Mesenchymal stem cell (in vitro differentiated cells and primary cell): ENCODE results near the gene EPS8L2.

ENCODE experiments used
- DNase-seq: peaks from one replicate; pipeline ENCODE4 v3.0.0-alpha.2; 2013
- H2AFZ ChIP-seq: one replicate; pipeline ENCODE4 v1.6.1; 2013; ENCODE audit warnings: low read depth, mild to moderate bottlenecking, control low read depth, inconsistent platforms, low read length, moderate library complexity
- H2AK5ac ChIP-seq: 2 replicates; pipeline ENCODE4 v1.6.1; 2013; ENCODE audit warnings: low read length, moderate library complexity, mild to moderate bottlenecking, inconsistent platforms; ENCODE audit not compliant: severe bottlenecking
- H2BK120ac ChIP-seq: one replicate; pipeline ENCODE4 v1.6.1; 2013; ENCODE audit warnings: low read depth, mild to moderate bottlenecking, inconsistent platforms, low read length, moderate library complexity
- H2BK12ac ChIP-seq, 2 experiments: one replicate each; pipeline ENCODE4 v1.6.1; 2013; ENCODE audit warnings: inconsistent platforms in 2 of 2, low read length in 2 of 2, mild to moderate bottlenecking in 2 of 2, moderate library complexity in 2 of 2, control low read depth in 1 of 2
- H2BK15ac ChIP-seq: one replicate; pipeline ENCODE4 v1.6.1; 2013; ENCODE audit warnings: mild to moderate bottlenecking, low read depth, inconsistent platforms; ENCODE audit not compliant: poor library complexity, severe bottlenecking
- H2BK5ac ChIP-seq: 2 replicates; pipeline ENCODE4 v1.6.1; 2013; ENCODE audit warnings: low read depth, mild to moderate bottlenecking, low read length, control low read depth, inconsistent platforms; ENCODE audit not compliant: poor library complexity, severe bottlenecking
- H3K14ac ChIP-seq, 2 experiments: one replicate each; pipeline ENCODE4 v1.6.1; 2013; ENCODE audit warnings: inconsistent platforms in 2 of 2, low read length in 2 of 2, control low read depth in 1 of 2, mild to moderate bottlenecking in 1 of 2, moderate library complexity in 1 of 2
- H3K18ac ChIP-seq, 2 experiments: one replicate each; pipeline ENCODE4 v1.6.1; 2013; ENCODE audit warnings: inconsistent platforms in 2 of 2, low read length in 2 of 2, control low read depth in 1 of 2, low read depth in 1 of 2, mild to moderate bottlenecking in 1 of 2
- H3K23ac ChIP-seq, 2 experiments: one replicate each; pipeline ENCODE4 v1.6.1; 2013; ENCODE audit warnings: inconsistent platforms in 2 of 2, low read length in 2 of 2, mild to moderate bottlenecking in 2 of 2, moderate library complexity in 2 of 2, control low read depth in 1 of 2
- H3K27ac ChIP-seq: 2 replicates; pipeline ENCODE4 v1.5.1; 2013; ENCODE audit warnings: mild to moderate bottlenecking, moderate library complexity, low read length, control low read depth, inconsistent platforms; ENCODE audit not compliant: poor library complexity, severe bottlenecking
- H3K27me3 ChIP-seq, 2 experiments: 2 replicates each; pipeline versions ENCODE4 v1.6.1 to v1.7.0; 2013; ENCODE audit warnings: low read length in 2 of 2, mild to moderate bottlenecking in 2 of 2, moderate library complexity in 2 of 2, control low read depth in 1 of 2, inconsistent platforms in 1 of 2; ENCODE audit not compliant: control insufficient read depth in 1 of 2, insufficient read depth in 1 of 2
- H3K36me3 ChIP-seq, 2 experiments: 2 replicates each; pipeline versions ENCODE4 v1.6.1 to v1.7.0; 2013; ENCODE audit warnings: low read length in 2 of 2, control low read depth in 1 of 2, inconsistent platforms in 1 of 2, low read depth in 1 of 2, mild to moderate bottlenecking in 1 of 2; ENCODE audit not compliant: insufficient read depth in 2 of 2, control insufficient read depth in 1 of 2
- H3K4ac ChIP-seq, 2 experiments: one replicate each; pipeline ENCODE4 v1.6.1; 2013; ENCODE audit warnings: inconsistent platforms in 2 of 2, low read length in 2 of 2, mild to moderate bottlenecking in 2 of 2, moderate library complexity in 2 of 2, control low read depth in 1 of 2, low read depth in 1 of 2
- H3K4me1 ChIP-seq: 2 replicates; pipeline ENCODE4 v1.6.1; 2013; ENCODE audit warnings: low read depth, low read length, control low read depth; ENCODE audit not compliant: control insufficient read depth, insufficient read depth
- H3K4me2 ChIP-seq: 2 replicates; pipeline ENCODE4 v1.6.1; 2013; ENCODE audit warnings: low read length, mild to moderate bottlenecking, inconsistent platforms; ENCODE audit not compliant: poor library complexity, severe bottlenecking
- H3K4me3 ChIP-seq, 2 experiments: 2 replicates each; pipeline versions ENCODE4 v1.5.1 to v1.7.0; 2013; ENCODE audit warnings: low read length in 2 of 2, mild to moderate bottlenecking in 2 of 2, control low read depth in 1 of 2, low read depth in 1 of 2; ENCODE audit not compliant: insufficient read depth in 1 of 2
- H3K79me1 ChIP-seq: replicated peaks from 2 replicates; pipeline ENCODE4 v1.6.1; 2013; ENCODE audit warnings: mild to moderate bottlenecking, control low read depth, low read length, inconsistent platforms; ENCODE audit not compliant: poor library complexity, severe bottlenecking
- H3K9ac ChIP-seq: 2 replicates; pipeline ENCODE4 v1.7.0; 2013; ENCODE audit warnings: mild to moderate bottlenecking, low read length, moderate library complexity
- H3K9me3 ChIP-seq: 2 replicates; pipeline ENCODE4 v1.7.0; 2013; ENCODE audit warnings: mild to moderate bottlenecking, low read length; ENCODE audit not compliant: control insufficient read depth
- H4K8ac ChIP-seq: one replicate; pipeline ENCODE4 v1.6.1; 2013; ENCODE audit warnings: inconsistent platforms, mild to moderate bottlenecking, low read length, moderate library complexity
- H4K91ac ChIP-seq: one replicate; pipeline ENCODE4 v1.6.1; 2013; ENCODE audit warnings: mild to moderate bottlenecking, low read length, inconsistent platforms
- WGBS: methylation state at CpG from one replicate; pipeline ENCODE4 v1.1.7; 2013; ENCODE audit warnings: mixed read lengths; 5-methylcytosine and 5-hydroxymethylcytosine counted together

The EPS8L2 gene

GRCh38 chr11:695288-695537 is 10.8 kb upstream of the EPS8L2 start:
- peak overlapping the region; percentile 76 for H3K4me2 ChIP-seq
- H3K36me3 ChIP-seq = peaks cover 14 to 16% of the 10 kb centered on the region in 2 experiments
- peak overlapping the region in 1 of 2 experiments; percentile 81 for H2BK12ac ChIP-seq
- 0% methylated on average over 25 of the region's 25 CpGs for WGBS
- H2BK5ac ChIP-seq = peak overlapping the region; percentile 100
- H2AFZ ChIP-seq = peak overlapping the region; percentile 84
- no peak overlapping the region for H2AK5ac ChIP-seq
- peak overlapping the region; percentile 71 to 79 for H3K4me3 ChIP-seq
- peak overlapping the region; percentile 98 to 99 for H3K18ac ChIP-seq
- H3K4me1 ChIP-seq = peaks cover 57% of the 10 kb centered on the region
- H4K91ac ChIP-seq = peak overlapping the region; percentile 98
- H4K8ac ChIP-seq = peak overlapping the region; percentile 98
- peak overlapping the region; percentile 98 for H2BK120ac ChIP-seq
- peak overlapping the region; percentile 100 for H2BK15ac ChIP-seq
- peak overlapping the region; percentile 99 for H3K27ac ChIP-seq
- H3K4ac ChIP-seq = peak overlapping the region; percentile 84 to 97
- peaks cover 8% of the 10 kb centered on the region for H3K79me1 ChIP-seq
- DNase-seq = no peak
- no peaks in the 10 kb centered on the region for H3K9me3 ChIP-seq
- peak overlapping the region in 1 of 2 experiments; percentile 99 for H3K23ac ChIP-seq
- no peaks in the 10 kb centered on the region for H3K27me3 ChIP-seq
- peak overlapping the region in 1 of 2 experiments; percentile 80 for H3K14ac ChIP-seq
- H3K9ac ChIP-seq = peak overlapping the region; percentile 99

GRCh38 chr11:695538-696248 is 10.3 kb upstream of the EPS8L2 start, which contains the start of gene TMEM80:
TSS of gene TMEM80 (plus strand) at chr11:695816. CDS start at chr11:695828, 12 bp downstream.
- Histone ChIP-seq H3K79me1 (peaks cover 8% of the 10 kb centered on the region), H3K9me3 (no peaks in the 10 kb centered on the region), H2BK120ac (peak within 1 kb of the TSS; percentile 98), H3K36me3 (peaks cover 16 to 18% of the 10 kb centered on the region in 2 experiments), H4K8ac (peak within 1 kb of the TSS; percentile 98), H2AK5ac (peak within 1 kb of the TSS; percentile 35), H3K4ac (peak within 1 kb of the TSS; percentile 97 to 99), H3K4me3 (peak within 1 kb of the TSS; percentile 79 to 97), H3K4me2 (peak within 1 kb of the TSS; percentile 78), H2AFZ (peak within 1 kb of the TSS; percentile 84), H3K23ac (peak within 1 kb of the TSS; percentile 64 to 99), H3K18ac (peak within 1 kb of the TSS; percentile 99 to 100), H3K14ac (peak within 1 kb of the TSS; percentile 49 to 99), H3K4me1 (peaks cover 56% of the 10 kb centered on the region), H3K27me3 (no peaks in the 10 kb centered on the region), H2BK12ac (peak within 1 kb of the TSS in 1 of 2 experiments; percentile 81), H2BK15ac (peak within 1 kb of the TSS; percentile 100), H4K91ac (peak within 1 kb of the TSS; percentile 98), H3K27ac (peak within 1 kb of the TSS; percentile 99), H2BK5ac (peak within 1 kb of the TSS; percentile 100), H3K9ac (peak within 1 kb of the TSS; percentile 99)
- WGBS = under 1% methylated on average over 90 of the region's 101 CpGs
- DNase-seq = peak; percentile 98

- 70% methylated on average over 11 of the region's 11 CpGs for WGBS
- Histone ChIP-seq H2AK5ac (no peak overlapping the region), H3K9ac (peak overlapping the region; percentile 99), H2AFZ (no peak overlapping the region), H2BK12ac (no peak overlapping the region), H4K8ac (no peak overlapping the region), H3K4me3 (peak overlapping the region in 1 of 2 experiments; percentile 79), H3K18ac (no peak overlapping the region), H2BK120ac (no peak overlapping the region), H2BK5ac (peak overlapping the region; percentile 68), H3K4me1 (peaks cover 49% of the 10 kb centered on the region), H3K79me1 (peaks cover 11% of the 10 kb centered on the region), H3K27ac (peak overlapping the region; percentile 95), H3K27me3 (no peaks in the 10 kb centered on the region), H3K36me3 (peaks cover 12 to 27% of the 10 kb centered on the region in 2 experiments), H2BK15ac (no peak overlapping the region), H3K9me3 (no peaks in the 10 kb centered on the region), H4K91ac (no peak overlapping the region), H3K14ac (no peak overlapping the region), H3K4ac (no peak overlapping the region), H3K4me2 (peak overlapping the region; percentile 18), H3K23ac (no peak overlapping the region)
- DNase-seq = peak; percentile 97
Observed at GRCh38 chr11:696955-697491, 9.0 kb upstream of the EPS8L2 start.

GRCh38 chr11:697811-698311 is 8.2 kb upstream of the EPS8L2 start:
- 32% methylated on average over 11 of the region's 11 CpGs for WGBS

More at GRCh38 chr11:697811-698311, 8.2 kb upstream of the EPS8L2 start:
- H3K4me1 ChIP-seq = peaks cover 51% of the 10 kb centered on the region
- no peak overlapping the region for H2AFZ ChIP-seq
- H3K36me3 ChIP-seq = peaks cover 20 to 30% of the 10 kb centered on the region in 2 experiments
- peak overlapping the region; percentile 78 for H2AK5ac ChIP-seq
- peak overlapping the region in 1 of 2 experiments; percentile 74 for H3K4ac ChIP-seq
- no peak overlapping the region for H2BK15ac ChIP-seq
- H3K14ac ChIP-seq = no peak overlapping the region
- H3K4me3 ChIP-seq = peak overlapping the region in 1 of 2 experiments; percentile 79
- no peak overlapping the region for H2BK120ac ChIP-seq
- H4K91ac ChIP-seq = no peak overlapping the region
- peak overlapping the region; percentile 4 to 59 for H2BK12ac ChIP-seq
- H3K23ac ChIP-seq = no peak overlapping the region
- H4K8ac ChIP-seq = peak overlapping the region; percentile 0
- DNase-seq = peak; percentile 67
- H3K4me2 ChIP-seq = peak overlapping the region; percentile 24
- H3K9me3 ChIP-seq = no peaks in the 10 kb centered on the region
- peak overlapping the region; percentile 99 for H3K9ac ChIP-seq
- H3K18ac ChIP-seq = peak overlapping the region; percentile 61 to 72
- no peaks in the 10 kb centered on the region for H3K27me3 ChIP-seq
- peak overlapping the region; percentile 95 for H3K27ac ChIP-seq
- peaks cover 14% of the 10 kb centered on the region for H3K79me1 ChIP-seq
- H2BK5ac ChIP-seq = peak overlapping the region; percentile 75
